HG03025 (cell line): ENCODE results near the gene SLC7A8.

Source experiments
- ATAC-seq: cut with Tn5 transposase; IDR thresholded peaks from one replicate; pipeline ENCODE4 v1.9.1; 2021; ENCODE audit warnings: mild to moderate bottlenecking, moderate library complexity; ENCODE audit not compliant: unreplicated experiment, low FRiP score

SLC7A8 gene

GRCh38 chr14:23160924-23161522, 22.4 kb downstream of the SLC7A8 start:
- ATAC-seq = no peak

GRCh38 chr14:23159532-23159931, 23.9 kb downstream of the SLC7A8 start:
- no peak for ATAC-seq

GRCh38 chr14:23158779-23159178, 24.7 kb downstream of the SLC7A8 start:
- no peak for ATAC-seq

GRCh38 chr14:23154964-23155587, 28.4 kb downstream of the SLC7A8 start:
- no peak for ATAC-seq

GRCh38 chr14:23153851-23154796, 29.3 kb downstream of the SLC7A8 start:
- ATAC-seq = no peak

GRCh38 chr14:23151342-23151741, 32.1 kb downstream of the SLC7A8 start:
- ATAC-seq = no peak

GRCh38 chr14:23149745-23150144, 33.7 kb downstream of the SLC7A8 start:
- ATAC-seq = no peak

- ATAC-seq = no peak
Measured at GRCh38 chr14:23148591-23149249, 34.7 kb downstream of the SLC7A8 start.

GRCh38 chr14:23147676-23148075, 35.8 kb downstream of the SLC7A8 start:
- ATAC-seq = no peak

GRCh38 chr14:23146980-23147379, 36.5 kb downstream of the SLC7A8 start:
- ATAC-seq = no peak

- ATAC-seq = no peak
Measured at GRCh38 chr14:23146351-23146910, 37.0 kb downstream of the SLC7A8 start.

GRCh38 chr14:23145794-23146350, 37.6 kb downstream of the SLC7A8 start:
- no peak for ATAC-seq

- no peak for ATAC-seq
Measured at GRCh38 chr14:23143911-23144310, 39.5 kb downstream of the SLC7A8 start.

GRCh38 chr14:23142826-23143225, 40.6 kb downstream of the SLC7A8 start:
- ATAC-seq = no peak

GRCh38 chr14:23141706-23142444, 41.6 kb downstream of the SLC7A8 start:
- ATAC-seq = no peak

- ATAC-seq = no peak
Measured at GRCh38 chr14:23140371-23140770, 43.1 kb downstream of the SLC7A8 start.

GRCh38 chr14:23139874-23140273, 43.6 kb downstream of the SLC7A8 start:
- ATAC-seq = no peak

- no peak for ATAC-seq
Measured at GRCh38 chr14:23137813-23138535, 45.5 kb downstream of the SLC7A8 start.
